Activated CD4-positive, CD25-positive, alpha-beta regulatory T cell treated with anti-CD3 and anti-CD28 coated beads, Interleukin-2, amount 50 U/mL, for 24 hours (primary cell): ENCODE results near the gene FAAP20.
A peak's percentile ranks its signal among the peaks of the same experiment; 100 is the strongest.
"Not testable (repeated sequence)": the region's sequence is repeated elsewhere in the genome, so short reads cannot be mapped to it uniquely, and the experiment has no call there.

Experiments
- ATAC-seq, 2 donors: fragments of 150-1000 bp; cut with Tn5 transposase; one replicate each; pipeline ENCODE4 v1.10.0; 2021; ENCODE audit warnings: mild to moderate bottlenecking in 1 of 2, moderate library complexity in 1 of 2

Gene FAAP20

DNA sequence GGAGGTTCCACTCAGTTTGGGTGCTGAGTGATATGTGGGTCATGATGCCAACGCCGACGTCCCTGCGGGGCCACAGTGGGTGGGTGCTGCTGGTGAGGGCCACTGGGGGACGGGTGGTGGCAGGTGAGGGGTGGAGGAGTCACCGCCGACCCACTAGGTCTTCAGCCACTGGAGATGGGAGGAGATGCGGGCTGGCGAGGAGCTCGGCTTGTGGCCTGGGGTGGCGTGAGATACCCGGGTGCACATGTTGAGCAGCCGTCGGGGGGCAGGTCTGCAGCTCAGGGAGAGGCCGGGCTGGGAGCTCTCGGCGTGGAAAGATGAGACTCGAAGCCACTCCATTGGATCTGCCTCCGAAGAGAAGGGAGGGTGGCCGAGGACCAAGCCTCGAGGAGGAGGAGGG, 40.5 kb downstream of the FAAP20 start:
- no peak for ATAC-seq

DNA sequence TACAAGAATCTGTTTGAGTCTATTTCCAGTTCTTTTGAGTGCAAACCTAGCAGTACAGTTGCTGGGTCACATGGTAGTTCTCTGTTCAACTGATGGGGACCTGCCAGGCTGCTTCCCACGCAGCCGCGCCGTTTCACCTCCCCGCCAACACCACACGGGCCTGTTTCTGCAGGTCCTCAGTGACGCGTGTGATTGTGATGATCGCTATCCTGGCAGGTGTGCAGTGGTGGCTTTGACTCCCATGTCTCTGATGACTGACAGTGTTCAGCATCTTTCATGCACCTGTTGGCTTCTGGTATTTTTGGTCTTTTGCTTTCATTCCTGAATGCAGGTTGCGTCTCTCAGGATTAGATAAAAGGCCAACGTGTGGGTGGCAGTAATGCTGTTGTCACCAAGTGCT, 41.6 kb downstream of the FAAP20 start:
- ATAC-seq = peak in 1 of 2 donors; percentile 14

DNA sequence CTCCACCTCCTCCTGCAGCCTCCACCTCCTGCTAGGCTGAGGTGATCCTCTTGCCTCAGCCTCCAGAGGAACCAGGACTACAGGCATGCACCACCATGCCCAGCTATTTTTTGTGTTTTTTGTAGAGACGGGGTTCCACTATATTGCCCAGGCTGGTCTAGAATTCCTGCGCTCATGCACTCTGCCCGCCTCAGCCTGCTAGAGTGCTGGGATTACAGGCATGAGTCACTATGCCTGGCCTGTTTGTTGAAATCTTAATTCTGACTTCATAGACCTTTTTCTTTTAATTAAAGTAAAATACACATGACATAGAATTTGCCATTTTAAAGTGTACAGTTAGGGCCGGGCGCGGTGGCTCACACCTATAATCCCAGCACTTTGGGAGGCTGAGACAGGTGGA, 42.7 kb downstream of the FAAP20 start:
- ATAC-seq = no peak

DNA sequence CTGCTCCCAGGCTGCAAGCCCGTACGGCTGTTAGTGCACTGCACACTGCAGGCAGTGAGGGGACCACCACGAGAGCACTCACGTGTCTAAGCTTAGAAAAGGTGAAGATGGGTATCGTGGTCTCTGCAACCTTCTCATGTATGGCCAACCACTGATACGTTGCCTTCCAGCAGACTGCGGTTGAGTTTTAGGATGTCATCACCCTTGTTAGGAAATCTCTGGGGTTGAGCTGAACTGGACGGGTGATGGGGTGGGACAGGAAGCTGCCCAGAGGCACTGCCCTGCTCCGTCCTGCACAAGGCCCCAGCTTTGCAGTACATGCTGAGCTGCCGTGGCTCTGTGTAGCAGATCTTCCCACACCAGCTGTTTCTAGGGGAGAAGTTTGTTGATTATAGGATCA, 43.3 kb downstream of the FAAP20 start:
- ATAC-seq = no peak

DNA sequence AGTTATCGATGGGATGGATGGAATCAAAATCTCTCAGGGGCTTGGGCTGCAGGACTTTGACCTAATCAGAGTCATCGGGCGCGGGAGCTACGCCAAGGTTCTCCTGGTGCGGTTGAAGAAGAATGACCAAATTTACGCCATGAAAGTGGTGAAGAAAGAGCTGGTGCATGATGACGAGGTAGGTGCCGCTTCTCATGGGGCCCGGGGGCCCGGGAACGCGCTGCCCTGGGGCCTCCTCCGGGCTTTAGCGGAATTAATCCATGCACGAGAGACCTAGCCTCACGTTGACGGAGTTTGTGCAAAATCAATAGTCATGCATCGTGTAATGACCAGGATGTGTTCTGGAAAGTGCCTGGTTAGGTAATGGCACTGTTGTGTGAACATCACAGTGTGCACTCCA, 43.8 kb downstream of the FAAP20 start:
- ATAC-seq = no peak

DNA sequence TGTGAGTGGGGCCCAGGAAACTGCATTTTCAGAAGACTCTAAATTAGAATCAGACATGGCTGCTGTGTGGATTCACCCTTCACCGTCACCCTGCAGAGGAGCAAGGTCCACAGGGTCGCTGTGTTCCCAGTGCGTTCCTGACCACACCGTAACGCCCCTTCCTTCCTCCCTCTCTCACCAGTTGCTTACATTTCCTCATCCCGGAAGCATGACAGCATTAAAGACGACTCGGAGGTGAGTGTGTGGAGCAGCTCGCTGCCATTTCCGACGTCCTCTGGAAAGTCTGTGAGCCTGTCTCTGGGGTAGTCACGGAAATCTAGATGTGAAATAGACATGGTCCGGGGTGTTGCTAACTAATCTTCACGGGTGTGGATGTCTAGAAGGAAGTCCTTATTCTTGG, 45.9 kb downstream of the FAAP20 start:
- peak; percentile 66 to 68 for ATAC-seq

DNA sequence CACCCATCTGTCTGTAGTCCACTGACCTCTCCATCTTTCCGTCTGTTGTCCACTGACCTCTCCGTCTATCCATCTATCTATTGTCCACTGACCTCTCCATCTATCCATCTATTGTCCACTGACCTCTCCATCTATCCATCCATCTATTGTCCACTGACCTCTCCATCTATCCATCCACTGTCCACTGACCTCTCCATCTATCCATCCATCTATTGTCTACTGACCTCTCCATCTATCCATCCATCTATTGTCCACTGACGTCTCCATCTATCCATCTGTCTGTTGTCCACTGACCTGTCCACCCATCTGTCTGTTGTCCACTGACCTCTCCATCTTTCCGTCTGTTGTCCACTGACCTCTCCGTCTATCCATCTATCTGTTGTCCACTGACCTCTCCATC, 46.7 kb downstream of the FAAP20 start:
- ATAC-seq = not testable (repeated sequence)

DNA sequence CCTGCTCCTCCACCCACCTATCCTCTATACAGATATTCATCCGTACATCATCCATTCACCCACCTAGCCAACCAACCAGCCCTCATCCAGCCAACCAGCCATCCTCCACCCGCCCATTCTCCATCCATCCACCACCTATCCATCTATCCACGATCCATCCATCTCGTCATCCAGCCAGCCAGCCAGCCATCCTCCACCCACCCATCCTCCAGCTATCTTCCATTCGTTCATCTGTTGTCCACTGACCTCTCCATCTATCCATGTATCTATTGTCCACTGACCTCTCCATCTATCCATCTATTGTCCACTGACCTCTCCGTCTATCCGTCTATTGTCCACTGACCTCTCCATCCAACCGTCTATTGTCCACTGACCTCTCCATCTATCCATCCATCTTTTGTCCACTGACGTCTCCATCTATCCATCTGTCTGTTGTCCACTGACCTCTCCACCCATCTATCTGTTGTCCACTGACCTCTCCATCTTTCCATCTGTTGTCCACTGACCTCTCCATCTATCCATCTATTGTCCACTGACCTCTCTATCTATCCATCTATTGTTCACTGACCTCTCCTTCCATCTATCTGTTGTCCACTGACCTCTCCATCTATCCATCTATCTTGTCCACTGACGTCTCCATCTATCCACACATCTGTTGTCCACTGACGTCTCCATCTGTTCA, 47.6 kb downstream of the FAAP20 start:
- no peak for ATAC-seq

DNA sequence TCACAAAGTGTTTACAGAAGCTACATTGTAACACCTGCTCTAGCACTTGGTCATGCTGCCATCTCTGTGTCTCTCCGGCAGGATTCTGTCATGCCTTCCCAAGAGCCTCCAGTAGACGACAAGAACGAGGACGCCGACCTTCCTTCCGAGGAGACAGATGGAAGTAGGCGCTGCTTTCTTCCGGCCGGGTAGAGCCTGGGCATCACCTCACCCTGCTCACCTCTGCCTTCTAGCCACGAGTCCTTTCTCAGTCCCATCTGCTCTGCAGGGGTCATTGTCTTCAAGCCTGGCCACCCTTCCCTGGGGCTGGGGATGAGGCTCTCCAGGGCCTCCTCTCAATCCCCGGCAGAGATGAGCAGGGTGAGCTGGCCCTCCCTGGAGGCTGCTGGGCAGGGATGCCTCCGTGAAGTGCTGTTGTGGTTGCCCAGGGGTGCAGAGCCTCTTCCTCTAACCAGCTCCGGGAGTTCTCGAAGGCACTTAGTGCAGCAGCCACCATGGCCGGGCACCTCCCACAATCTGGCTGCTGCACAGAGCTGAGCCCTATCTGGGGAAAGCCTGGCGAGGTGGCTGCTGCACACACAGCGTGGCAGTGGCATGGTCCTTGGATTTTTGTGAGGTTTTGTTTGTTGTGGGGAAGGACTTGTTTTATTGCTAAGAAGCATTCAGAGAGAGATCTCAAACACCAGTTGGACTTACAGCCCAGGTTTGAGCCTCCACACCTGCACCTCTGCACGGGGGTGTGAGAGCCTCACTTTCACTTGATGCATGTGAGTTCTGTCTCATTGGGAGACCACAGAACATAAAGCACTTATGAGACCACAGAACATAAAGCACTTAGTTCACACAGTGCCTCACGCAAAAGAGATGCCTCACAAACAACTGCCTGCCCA, 48.4 kb downstream of the FAAP20 start:
- peak in 1 of 2 donors; percentile 30 for ATAC-seq

DNA sequence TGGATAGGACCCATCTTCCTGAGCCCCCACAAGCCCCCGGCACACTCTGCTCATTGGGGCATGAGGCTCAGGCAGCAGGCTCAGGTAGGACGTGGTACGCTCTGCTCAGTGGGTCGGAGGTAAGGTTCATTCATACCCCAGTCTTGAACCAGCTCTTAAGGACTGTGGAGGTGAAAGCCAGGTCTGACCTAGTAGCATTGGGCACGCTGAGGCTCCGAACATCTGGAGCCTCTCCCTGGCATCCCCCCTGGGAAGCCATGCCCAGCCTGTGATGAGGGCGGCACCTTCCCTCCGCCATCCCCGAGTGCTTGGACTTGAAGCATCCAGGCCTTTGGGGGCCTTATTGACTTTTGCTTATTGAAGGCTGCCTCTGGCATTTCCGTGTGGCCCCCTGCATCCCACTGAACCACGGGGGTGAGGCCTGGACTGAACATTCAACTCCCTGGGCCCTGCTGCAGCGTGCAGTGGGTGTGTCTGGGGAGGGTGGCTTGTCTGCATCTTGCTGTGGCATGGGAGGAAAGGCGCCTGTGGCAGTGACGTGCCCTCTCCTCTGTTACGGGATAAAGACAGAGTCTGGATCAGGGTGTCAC, 50.0 kb downstream of the FAAP20 start:
- ATAC-seq = no peak

DNA sequence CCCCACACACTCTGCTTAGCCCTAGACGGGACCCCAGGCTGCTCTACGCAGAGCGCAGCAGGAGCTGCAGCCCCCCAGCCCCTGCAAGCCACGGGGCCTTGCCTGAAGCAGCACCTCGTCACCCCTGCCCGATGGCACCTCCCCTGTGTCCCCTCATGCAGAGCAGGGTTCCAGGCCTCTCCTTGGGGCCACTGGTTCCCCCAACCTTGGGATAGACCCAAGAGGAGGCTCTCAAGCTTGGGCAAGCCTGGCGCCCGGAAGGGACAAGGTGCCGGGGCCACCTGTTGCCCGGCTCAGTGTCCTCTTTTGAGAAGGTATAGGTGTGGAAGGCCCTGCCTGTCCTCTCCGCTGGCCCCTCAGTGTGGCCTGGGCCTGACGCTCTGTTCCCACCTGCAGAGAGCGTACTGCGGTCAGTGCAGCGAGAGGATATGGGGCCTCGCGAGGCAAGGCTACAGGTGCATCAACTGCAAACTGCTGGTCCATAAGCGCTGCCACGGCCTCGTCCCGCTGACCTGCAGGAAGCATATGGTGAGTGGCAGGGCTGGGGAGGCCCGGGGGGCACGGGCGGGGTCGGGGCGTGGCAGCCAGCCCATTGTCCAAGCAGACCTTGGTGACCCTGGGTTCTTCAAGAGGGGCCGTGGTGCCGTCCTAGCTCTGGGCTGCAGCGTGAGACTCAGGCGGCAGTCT, 50.6 kb downstream of the FAAP20 start:
- no peak for ATAC-seq

DNA sequence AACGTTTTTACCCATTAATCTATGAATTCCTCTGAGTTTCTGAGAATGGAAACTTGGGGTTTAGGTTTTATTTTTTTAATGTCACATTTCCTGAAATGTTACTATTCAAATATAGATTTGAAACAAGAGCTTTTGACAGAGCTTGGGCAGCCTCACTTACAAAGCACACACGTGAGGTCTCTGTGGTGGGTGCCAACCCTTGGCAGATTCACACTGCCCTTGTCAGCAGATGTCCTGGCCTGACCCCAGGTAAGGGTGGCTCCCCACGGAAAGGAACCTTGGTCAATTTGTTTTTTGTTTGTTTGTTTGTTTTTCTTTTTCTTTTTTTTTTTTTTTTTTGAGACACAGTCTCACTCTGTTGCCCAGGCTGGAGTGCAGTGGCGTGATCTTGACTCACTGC, 53.5 kb downstream of the FAAP20 start:
- no peak for ATAC-seq
